Stimulated activated CD4-positive, alpha-beta T cell treated with anti-CD3 and anti-CD28 coated beads, Interleukin-4, amount 100 ng/mL, for 24 hours (primary cell): ENCODE measurements around the gene RASSF7.
"Not testable (repeated sequence)": the region's sequence is repeated elsewhere in the genome, so short reads cannot be mapped to it uniquely, and the experiment has no call there.

Experiments used
- DNase-seq: peaks from one replicate; pipeline ENCODE4 v3.0.0-alpha.2; 2020

RASSF7 gene

DNA sequence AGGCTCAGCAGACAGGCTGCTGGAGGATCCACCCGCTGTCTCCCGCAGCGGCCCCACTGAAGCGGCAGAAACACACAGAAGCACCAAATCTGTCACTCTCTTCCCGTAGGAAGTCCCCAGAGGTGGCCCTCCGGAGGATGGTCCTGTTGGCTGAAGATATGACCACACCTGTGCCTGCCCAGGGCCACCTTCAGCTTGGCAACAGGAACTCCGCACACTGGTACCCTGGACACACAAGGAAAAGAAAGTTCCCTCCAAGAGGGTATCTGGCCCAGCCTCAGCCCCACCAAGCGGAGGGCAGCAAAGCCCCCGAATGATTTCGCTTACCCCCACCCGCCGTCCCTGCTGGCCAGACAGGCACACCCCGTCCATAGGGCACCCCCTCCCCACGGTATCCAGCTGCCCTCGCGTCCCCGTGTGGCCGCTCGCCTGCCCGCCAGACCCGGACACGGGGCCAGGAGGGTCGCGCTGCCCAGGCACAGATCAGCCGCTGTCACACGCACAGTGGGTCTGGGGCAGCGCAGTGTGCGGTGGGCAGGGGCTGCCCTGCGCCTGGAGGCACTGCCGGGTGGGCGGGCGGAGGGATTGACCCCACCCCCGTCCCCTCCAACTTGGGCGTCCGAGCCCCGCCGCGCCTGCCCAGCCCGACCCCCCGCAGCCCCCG is 7.0 kb downstream of the RASSF7 start:
- no peak for DNase-seq

DNA sequence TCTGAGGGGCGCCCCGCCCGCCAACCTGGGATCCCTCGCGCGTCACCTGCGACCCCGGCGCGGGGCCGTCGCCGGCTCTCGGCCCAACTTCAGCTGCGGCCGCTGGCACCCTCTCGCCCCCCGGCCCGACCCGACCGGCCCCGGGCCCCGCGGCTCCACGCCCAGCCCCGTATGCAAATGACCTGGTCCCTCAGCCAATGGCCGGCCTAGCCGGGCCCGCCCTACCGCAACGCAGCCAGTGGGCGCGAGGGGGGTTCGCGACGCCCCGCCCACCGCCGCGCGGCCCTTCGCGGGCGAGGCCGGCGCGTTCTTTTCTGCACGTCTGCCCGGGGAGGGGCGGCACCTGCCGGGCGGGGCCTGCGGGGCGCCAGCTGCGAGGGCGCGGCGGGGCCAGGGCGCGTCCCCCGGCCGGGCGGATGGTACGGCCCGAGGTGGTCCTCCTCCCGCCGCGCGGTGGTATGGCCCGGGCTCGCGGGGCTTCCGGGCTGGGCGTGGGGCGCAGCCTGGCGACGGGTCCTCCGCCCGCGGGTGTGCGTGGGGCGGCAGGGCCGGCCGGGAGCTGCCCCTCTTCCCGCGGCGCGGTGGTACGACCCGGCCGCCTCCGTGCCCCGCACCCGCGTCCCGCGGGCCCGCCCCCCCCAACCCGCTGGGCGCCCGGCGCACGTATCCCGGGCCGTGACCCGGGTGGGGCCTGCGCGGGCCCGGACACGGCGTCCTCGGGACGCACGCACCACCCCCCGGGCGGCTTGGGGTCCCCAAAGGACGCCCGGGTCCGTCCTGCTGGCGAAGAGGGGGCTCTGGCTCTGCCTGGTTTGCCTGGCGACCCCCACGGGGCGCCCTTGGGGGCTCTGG is 7.8 kb downstream of the RASSF7 start:
- DNase-seq, result peak; percentile 88

DNA sequence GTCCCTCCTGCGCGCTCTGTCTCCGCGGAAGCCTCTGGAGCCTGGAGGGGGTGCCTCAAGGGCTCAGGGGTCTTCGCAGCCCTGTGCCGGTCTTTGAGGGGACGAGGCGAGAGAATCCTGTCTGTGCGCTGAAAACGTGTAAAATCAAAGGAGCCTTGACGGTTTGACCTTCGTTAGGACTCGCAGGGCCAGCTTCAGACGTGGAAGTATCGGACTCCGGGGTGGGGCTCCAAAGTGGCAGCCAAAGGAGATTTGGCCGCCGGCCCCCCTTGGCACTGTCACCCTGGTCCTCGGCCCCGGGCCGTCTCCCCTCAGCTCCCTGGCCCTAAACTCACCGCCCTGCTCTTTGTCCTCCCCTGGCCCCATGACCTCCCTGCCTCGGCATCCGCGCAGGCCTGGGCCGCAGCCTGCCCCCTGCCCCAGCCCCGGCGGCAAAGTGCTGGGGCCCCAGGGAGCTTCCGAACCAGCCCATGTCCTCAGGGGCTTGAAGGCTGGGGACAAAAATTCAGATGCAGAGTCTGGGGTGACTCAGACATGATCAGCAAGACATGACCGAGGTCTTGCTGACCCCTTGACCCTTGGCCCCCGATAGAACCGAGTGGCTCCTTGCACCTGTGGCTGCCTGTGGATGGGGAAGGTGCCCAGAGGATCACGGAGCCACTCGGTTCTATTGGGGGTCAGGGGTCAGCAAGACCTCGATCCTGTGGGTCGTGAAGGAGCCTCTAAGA is 8.6 kb downstream of the RASSF7 start:
- DNase-seq, result no peak

DNA sequence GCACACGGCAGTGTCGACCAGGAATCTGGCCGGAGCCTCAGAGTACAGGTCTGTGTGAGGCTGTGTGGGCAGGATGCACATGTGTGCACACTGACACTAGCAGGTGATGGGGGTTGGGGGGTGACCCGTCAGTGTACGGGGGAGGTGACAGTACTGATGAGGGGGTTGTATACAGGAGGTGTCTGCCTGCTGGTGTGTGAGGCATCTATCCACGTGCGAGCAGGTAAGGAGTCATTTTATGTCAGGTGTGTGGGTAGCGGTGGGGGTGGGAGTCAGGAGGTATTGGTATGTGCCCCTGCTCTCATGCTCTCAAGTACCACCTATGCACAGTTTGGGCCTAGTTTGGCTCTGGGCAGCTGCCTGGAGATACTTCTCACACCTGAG is 11.0 kb downstream of the RASSF7 start:
- no peak for DNase-seq

DNA sequence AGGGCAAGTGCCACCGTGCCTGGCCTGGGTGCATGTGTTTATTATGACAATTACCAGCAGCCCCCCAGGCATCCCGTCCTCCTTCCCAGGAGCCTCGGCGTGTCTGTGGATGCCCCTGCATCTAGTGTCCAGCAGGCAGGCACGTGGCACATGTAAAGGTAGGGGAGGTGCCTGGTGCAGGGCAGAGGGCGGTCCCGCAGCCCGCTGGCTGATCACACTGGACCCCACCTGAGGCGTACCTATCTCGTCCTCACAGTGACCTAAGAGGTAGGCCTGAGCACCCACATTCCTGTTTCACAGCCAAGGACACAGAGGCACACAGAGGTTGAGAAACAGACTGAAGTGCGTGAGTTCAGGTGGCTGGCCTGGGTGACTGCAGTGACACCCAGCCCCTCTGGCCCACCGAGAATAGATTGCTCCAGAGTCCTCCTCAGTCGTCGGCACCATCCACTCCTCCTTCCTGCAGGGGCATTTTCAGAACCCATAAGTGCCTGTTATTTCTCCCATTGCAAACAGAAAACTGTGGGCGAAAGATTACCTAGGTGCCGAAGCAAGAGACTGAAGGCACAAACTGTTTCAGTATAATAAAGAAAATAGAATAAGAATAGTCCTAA is 12.5 kb downstream of the RASSF7 start:
- DNase-seq, result no peak

DNA sequence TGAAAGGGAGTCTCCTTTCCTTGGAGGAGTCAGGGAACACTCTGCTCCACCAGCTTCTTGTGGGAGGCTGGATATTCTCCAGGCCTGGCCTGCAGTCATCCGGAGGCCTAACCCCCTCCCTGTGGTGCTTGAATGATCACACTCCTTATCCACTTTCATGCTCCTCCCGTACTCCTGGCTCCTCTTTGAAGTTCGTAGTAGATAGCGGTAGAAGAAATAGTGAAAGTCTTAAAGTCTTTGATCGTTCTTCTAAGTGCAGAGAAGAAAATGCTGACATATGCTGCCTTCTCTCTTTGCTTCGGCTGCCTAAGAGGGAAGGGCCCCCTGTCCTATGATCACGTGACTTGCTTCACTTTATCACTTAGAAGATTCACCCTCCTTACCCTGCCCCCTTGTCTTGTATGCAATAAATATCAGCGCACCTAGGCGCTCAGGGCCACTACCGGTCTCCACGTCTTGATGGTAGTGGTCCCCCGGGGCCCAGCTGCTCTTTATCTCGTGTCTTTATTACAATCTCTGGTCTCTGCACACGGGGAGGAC is 13.3 kb downstream of the RASSF7 start:
- not testable (repeated sequence) for DNase-seq

DNA sequence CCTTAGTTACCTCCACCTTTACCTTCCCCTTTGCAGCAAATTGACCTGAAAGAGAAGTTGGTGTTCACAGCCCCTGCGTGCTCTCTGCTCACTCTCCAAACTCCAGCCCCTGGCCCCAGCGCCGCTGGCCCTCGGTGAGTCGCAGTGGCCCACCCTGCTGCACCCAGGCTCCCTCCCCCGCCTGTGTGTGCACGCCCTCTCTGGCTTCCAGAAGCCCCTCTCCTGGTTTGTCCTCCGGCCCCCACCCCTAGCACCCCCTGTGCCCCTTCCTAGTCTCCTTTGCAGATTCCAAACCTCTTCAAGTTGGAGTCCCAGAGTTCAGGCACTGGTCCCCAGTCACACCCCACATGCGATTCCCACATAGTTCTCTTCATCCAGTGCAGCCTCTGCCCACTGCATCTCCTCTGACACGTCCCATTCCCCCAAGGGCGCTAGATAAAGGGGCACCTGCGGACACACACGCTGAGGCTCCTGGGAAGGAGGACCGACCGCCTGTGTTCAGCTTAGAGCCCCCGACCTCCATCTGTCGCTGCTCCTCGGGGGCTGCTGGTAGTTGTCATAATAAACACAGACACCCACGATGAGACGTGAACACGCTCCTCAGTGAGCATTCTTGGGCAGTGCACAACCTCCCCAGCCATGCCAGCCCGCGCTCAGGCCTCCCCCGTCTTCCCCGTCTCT is 14.0 kb downstream of the RASSF7 start:
- no peak for DNase-seq

DNA sequence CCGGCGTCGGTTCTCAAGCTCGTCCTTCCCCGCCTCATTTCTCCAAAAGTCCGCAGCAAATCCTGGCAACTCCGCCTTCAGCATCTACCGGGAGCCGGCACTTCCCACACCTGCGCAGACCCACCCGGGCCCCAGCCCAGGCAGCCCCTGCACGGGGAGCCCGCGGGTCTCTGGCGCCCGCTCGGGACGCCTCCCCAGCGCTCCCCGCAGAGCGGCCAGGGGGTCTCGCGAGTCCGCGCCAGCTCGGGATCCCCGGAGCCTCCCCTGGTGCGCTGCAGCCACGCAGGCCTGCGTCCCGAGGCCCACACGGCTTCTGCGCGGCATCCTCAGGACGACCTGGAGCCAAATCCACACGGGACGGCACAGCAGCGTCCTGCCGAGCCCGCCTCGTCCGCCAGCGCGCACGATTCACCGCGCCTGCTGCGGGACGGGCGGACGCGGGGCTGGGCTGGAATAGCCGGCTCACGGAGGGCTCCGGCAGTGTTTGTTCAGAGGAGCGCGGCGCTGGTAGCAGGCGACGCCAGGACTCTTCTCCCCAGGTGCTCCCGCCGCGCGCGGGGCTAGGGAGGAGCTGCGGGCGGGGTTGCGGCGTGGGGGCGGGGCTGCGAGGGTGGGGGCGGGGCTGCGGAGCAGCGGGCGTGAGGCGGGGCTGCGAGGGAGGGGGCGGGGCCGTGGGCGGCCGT is 14.7 kb downstream of the RASSF7 start:
- DNase-seq, result no peak

DNA sequence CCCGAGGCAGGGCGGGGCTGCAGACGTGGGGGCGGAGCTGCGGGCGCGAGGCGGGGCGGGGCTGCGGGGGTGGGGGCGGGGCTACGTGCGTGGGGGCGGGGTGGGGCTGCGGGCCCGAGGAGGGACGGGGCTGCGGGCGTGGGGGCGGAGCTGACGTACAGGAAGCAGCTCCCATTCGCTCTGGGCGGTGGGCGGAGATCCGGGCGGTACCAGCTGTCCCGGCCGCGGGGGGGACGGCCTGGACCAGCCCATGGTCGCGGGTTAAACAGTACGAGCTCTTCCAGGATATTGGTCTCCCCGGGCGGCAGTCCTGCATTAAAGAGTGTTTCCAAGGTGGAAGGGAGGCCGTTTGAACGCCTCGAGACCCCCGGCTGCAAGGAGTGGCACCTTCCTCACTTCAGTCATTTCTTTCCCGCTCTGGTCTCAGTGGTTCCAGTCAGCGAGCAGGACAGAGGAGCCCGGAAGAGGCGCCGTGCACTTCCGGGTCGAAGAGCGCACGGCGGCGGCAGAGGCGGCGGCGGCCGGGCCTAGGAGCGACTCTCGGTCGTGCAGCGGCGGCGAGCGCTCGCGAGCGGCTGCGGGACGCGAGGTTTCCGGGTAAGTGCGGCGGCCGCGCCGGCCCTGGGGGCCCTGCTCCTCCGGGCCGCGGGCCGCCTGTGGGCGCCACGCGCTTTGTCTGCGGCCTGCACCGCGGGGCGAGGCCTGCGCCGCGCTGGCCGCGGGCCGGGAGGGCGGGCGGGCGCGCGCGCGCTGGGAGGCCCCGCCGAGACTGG is 15.4 kb downstream of the RASSF7 start, which contains the start of gene PHRF1:
PHRF1 (plus strand) TSS at position 475 of the 773 bp plus-strand sequence. CDS start 5,043 bp downstream, outside the sequence.
- DNase-seq, result peak; percentile 95

DNA sequence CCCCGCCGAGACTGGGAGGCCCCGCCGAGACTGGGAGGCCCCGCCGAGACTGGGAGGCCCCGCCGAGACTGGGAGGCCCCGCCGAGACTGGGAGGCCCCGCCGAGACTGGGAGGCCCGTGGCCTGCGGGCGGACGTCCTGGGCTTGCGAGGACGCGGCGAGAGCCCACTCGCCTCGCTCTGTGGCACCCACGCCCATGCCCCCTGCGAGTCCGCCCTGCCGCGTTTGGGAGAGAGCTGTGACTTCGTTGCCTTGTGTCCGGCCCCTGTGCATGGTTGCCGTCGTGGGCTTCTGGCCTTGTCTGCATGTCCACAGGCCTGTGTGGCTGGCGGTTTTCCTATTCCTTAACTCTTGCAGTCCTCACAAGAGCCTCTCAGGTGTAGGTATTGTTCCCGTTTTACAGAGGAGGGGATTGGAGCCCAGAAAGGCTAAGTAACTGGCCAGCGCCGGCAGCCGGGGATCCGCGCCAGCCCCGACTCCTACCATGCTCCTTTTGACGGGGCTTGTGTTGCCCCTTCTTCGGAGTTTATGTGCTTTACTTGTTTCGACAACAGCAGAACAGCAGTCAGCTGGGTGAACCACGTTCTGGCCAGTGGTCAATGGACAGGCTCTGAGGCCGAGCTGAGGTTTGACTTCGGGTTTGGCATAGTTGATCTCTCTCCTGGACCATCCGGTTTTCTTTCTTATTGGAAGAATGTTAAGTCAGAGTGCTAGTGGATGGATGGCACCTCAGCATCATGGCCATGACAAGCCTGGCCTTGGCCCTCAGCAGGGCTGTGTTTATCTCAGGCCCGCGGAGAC is 16.2 kb downstream of the RASSF7 start:
- DNase-seq, result no peak

DNA sequence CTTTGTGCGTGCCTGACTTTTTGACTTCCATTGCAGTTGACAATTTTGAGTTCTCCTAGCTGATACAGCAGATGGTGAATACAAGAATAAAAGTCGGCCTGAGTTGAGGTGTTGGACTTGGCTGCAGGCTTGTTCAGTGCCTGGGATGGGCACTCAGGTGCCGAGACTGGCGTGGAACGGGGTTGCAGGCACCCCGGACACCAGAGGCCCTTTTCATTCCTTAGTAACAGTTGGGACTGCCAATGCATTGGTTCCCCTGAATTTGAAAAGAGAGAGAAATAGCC is 16.8 kb downstream of the RASSF7 start:
- DNase-seq, result no peak

DNA sequence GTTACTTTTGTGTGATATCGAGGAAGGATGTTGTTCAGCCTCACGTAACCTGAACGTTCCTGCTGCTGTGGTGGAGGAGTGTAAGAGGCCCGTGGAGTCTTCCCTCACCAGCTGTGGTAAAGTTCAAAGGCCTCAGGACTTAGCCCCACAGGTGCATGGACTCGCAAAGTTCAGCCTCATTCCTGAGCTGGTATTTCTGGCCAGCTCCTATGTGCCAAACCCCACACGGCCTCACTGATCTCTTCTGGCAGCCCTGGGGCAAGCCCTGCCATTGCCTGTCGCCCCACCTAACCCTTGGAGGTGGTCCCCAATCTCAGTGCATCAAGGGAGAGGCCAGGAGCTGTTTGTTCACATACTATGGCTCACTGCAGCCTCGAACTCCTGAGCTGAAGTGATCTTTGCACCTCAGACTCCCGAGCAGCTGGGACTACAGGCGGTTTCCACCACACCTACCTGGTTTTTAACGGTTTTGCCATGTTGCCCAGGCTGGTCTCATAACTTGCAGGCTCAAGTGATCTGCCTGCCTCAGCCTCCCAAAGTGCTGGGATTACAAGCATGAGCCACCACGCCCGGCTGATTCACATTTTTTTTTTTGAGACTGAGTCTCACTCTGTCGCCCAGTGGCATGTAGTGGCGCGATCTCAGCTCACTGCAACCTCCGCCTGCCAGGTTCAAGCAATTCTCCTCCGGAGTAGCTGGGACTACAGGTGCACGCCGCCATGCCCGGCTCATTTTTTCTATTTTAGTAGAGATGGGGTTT is 17.7 kb downstream of the RASSF7 start:
- DNase-seq, result no peak

DNA sequence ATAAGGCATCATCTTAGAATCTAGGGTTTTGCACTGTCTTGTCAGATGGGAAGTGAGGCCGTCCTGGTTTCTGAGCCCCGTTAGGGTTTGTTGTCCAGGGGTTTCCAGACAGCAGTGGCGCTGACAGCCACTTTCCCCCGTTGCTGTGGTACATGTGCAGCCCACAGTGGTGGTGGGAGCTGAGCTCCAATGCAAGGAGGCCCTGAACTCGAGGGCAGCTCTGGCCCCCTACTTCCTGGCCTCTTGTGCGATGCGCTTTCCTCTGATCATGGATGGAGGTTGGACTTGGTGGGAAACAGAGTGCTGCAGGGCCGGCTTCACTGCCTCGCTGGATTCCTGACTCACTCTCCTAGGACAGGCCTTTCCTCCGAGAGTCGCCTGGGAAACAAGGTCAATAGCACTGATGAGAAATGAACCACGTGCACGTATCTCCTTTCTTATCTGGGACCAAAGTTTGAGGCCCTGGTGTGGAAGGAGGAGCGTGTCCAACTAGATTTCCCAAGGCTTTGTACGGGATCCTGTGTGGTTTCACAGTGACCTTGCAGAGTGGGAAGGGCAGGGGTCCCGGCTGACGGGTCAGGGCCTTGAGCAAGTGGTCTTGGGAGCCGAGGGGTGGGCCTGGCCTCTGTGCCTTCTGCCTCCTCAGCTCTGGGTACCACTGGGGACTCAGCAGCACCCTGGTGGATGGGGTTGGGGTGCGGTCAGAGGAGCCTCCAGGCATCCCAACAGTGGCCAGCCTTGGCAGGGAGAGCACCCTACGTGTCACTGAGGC is 19.2 kb downstream of the RASSF7 start:
- no peak for DNase-seq

DNA sequence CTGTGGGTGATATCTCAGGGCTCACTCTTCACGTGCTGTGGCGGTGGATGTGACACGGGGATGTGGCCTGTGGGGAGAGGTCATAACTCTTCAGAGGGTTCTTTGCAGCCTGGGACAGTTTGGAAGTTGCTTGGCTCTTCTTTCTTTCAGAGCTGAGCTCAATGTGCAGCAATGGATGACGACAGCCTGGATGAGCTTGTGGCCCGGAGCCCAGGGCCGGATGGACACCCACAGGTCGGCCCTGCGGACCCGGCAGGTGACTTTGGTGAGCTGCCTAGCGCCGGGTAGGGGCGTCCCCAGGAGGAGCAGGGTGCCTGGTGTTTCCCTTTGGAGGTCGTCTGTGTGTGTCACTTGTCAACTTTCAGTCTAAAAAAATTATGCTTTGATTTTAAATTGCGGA is 20.6 kb downstream of the RASSF7 start:
- DNase-seq, result no peak

DNA sequence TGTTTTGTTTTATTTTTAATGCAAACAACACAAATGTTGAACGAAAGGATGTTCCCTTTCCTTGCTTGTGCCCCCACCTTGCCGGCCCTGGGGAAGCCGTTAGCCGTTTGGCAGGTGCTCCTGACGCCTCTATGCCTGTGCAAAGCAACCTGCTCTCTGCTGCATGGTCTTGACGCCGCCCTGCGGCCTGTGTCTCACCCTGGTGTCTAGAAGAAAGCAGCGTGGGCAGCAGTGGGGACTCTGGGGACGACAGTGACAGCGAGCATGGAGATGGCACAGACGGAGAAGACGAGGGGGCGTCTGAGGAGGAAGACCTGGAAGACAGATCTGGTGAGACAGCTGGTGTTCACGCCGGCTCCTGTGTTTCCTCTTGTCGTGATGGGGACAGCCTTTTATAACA is 21.0 kb downstream of the RASSF7 start:
- DNase-seq, result no peak

DNA sequence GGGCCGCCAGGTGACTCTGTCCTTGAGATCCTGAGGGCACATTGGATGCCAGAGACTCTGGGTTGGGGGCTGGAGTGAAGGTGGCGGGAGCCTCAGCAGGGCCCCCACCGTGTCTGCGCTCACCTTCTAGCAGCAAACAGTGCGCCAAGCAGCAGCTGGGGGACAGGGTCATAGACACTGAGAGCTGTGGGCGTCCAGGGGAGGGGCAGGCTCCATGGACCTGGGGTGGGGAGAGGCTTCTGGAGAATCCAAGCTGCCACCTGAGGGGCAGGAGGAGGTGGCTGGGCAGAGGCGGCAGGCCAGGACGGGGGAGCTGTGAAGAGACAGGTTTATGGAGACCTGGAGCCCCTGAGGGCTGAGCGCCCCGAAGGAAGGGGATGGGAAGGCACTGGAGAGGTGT is 23.5 kb downstream of the RASSF7 start:
- DNase-seq, result no peak

DNA sequence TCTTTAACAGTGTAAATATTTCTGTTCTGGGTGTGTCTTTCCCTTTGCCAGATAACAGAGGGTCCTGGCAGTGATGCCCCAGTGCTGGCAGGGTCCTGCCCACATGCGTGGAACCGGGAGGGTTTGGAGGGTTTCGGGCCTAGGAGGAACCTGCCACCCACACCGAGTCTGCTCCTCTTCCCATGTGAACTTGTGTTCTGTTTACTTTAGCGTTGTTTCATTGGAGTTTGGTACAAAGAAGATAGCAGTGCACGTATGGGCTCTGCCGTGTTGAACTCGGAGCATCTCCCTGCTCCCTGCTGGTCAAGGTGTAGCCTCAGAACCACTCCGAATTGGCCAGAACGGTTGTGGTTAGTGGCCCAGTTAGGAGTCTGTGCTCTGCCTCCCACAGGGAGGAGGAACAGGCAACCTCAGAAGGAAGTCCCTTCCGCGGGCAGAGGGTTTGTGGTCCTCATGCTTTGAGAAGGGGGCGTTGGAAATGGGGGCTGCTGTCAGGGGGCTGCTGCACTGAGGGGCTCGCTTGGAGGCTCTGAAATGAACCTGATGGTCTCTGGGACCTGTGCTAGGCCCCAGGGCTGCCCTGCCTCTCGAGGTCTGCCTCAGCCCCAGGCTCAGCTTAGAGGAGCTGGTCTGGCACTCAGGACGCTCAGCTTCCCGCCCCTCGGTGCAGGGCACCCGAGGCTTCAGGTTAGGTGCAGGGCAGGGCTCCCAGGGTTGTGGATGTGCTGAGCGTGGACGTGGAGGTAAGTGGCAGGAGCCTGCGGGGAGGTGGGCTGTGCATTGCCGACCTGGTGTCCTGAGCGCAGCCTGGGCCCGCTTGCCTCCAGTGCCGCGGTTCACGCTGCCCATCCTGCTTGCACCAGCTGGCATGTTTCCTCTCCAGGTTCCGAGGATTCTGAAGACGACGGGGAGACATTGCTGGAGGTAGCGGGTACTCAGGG is 25.9 kb downstream of the RASSF7 start:
- no peak for DNase-seq

DNA sequence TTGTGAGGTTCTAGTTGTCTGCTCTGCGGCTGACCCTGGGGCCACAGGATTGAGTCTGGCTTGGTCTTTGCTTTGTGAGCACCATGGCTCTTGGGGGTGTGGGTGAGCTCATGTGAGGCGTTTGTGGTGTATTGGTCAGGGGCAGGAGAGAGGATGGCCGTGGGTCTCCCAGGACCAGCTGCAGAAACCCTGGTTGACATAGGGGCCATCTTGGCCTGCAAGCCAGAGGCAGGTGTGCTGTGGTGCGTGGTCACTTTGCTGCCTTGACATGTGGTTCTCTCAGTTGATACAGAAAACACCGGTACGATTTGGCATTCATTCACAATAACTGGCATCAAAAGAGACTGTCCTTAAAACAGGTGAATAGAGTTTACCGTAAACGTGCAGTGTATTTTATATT is 26.8 kb downstream of the RASSF7 start:
- no peak for DNase-seq
